Measurements from ENCODE around the gene ALOX5AP.

DNA sequence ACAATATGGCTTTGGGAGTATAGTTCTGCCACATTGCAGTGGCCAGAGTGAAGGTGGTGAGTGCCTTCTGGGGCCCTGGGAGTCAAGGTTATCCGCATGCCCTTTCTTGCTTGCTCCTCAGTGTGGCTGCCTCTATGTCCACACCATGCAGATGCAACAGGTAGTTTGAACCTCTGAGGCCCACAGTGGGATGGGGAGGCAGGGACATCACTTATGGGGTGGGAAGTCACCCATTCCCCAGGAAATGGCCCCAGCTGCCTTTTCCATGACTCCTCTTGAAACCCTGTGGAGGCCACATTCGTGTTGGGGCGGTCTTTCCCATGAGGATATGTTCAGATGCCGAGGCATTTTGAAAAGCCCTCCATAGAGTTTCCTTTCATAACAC is 20.0 kb upstream of the ALOX5AP start:
- TF ChIP-seq TAF1 (IDR thresholded peaks at IDR 0.05; ENCODE audit: low read depth, low read length) (no peak), POLR2A (IDR thresholded peaks at IDR 0.05; ENCODE audit: low read depth, low read length) (no peak), POLR2AphosphoS5 (IDR thresholded peaks at IDR 0.05; ENCODE audit: low read depth, low read length) (no peak), POU2F2 (IDR thresholded peaks at IDR 0.05; ENCODE audit: low read depth, low read length) (no peak), SPI1 (IDR thresholded peaks at IDR 0.05; ENCODE audit: low read depth, low read length) (no peak)
